Right hindlimb (tissue), 1 donor: ENCODE data around the gene DUOX2.
"Not testable (repeated sequence)": the region's sequence is repeated elsewhere in the genome, so short reads cannot be mapped to it uniquely, and the experiment has no call there.

ENCODE experiments used
- DNase-seq: peaks from one replicate; pipeline ENCODE4 v3.0.0-alpha.2; 2018

DUOX2 gene

DNA sequence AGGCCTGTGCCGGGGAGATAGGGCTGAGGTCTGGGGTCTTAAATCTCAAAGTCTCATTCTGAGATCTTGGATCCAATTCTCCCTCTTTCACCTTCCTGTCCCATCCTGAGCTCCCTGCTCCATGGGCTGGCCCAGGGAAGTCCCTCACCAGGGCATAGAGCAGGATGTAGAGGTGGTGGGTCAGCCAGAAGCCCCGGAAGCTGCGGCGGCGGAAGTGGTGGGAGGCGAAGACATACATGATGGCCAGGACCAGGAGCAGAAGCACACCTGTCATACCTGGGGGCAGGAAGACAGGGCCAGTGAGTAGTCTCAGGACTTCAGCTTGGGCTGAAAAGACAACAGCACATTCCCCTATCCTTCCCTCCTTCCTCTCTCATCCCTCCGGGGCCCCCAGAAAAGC, 16.5 kb downstream of the DUOX2 start:
- no peak for DNase-seq

DNA sequence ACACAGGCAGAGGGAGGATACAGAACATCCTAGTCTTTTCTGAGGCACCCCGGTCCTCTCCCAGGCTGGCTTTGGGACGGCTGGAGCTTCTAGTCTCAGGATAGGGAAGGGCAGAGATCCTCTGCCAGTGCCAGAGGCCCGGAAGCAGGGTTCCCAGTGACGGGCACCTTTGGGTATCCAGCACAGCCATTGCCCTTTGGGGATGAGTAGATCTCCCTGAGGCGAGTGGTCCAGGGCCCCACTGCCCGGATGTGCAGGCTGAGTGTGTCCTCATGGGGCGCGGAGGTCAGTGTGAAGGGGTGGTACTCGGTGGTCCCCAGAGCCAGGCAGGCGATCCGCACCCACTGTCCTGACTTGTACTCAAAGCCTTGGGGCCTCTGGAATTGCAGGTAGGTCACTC, 18.3 kb downstream of the DUOX2 start:
- DNase-seq, result peak; percentile 5

DNA sequence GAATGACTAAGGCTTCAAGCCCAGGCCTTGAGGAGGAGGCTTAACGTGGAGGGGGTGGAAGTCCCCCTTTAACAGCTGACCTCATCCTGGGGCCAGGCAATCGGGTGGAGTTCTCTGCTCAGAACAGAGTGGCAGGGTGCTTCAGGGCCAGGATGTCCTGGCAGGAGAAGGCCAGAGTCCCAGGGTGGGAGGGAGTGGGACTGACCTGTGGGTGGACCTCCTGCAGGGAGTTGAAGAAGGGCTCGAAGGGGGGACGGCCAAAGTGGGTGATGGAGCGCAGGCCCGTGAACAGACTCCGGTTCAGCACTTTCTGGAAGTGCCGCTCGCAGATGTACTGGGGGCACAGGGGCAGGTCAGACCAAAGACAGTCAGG, 19.6 kb downstream of the DUOX2 start:
- DNase-seq, result peak; percentile 9

- DNase-seq, result peak; percentile 0
These were observed 20.2 kb downstream of the DUOX2 start for GRCh38 chr15:45093622-45094357.

GRCh38 chr15:45093013-45093412, 21.0 kb downstream of the DUOX2 start:
- DNase-seq, result peak; percentile 2

DNA sequence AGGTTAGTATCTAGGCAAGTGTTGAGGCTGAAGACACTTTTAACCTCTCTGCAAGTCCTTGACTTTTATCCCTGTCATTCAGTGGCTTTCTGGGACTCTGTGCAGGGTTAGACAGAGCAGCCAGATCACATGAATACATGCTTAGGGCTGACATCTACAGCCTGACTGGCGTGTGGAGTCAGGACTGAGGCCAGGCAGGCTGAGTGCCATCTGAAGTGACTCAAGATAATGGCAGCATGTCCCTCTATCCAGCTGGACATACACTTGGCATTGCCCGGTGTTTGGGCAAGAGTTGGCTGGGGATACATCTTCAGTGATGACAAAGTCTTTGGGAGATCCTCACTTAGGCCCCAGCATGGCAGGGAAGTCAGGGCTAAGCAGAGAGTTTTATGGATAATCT, 22.4 kb downstream of the DUOX2 start:
- peak; percentile 8 for DNase-seq

DNA sequence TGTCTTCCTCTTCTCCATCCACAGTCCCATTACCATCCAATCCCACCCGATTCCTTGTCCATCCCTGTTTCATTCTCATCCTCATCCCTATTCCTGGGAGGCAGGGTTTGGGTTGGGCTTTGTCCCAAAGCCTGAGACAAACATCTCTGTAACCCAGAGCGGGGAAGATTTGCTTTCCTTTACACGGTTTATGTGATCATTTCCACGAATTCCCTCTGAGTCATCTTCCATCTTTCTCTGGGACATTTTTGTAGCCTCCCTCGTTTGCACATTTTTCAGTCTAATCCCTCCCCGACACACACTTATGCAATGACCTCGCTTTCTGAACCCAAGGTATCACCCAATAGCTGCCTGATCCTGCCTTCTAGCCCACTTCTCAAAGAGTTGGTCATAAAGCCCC, 22.8 kb downstream of the DUOX2 start:
- DNase-seq, result peak; percentile 1

- DNase-seq, result no peak
These were observed 24.1 kb downstream of the DUOX2 start for GRCh38 chr15:45089712-45090373.

DNA sequence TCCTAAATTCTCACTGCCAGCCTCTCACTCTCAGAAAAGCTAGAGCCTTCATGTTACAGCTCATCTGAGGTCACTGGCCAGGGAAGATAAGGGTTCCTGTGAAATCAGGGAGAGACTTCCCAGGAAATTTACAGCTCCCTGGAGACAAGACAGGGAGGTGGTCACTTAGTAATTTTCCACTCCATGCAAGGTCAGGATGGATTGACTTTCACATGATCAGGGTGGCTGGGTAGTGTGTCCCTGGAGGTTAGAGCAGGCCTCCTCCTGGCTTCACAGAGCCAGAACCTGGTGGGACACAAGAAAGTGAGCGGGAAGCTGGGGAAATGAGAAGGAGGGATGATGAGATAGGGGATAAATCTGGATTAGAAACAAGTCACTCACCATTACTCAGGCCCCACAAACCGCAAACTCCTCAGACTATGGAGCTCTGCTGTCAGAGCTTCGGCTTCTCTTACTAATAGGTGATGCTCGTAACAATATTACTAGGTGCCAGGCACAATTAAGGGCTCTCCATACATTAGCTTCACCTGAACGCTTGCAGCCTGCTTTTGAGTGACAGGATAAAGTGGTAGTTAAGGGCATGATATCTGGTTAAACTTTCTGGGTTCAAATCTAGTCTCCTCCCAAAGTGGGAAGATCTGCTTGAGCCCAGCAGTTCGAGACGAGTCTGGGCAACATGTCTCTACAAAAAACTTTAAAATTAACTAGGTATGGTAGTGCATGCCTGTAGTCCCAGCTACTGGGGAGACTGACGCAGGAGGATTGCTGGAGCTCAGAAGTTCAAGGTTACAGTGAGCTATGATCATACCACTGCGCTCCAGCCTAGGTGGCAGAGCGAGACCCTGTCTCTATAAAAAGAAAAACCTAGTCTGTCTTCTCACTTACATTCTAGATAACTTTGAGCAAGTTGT, 24.9 kb downstream of the DUOX2 start:
- no peak for DNase-seq

GRCh38 chr15:45087513-45087912, 26.5 kb downstream of the DUOX2 start:
- no peak for DNase-seq

DNA sequence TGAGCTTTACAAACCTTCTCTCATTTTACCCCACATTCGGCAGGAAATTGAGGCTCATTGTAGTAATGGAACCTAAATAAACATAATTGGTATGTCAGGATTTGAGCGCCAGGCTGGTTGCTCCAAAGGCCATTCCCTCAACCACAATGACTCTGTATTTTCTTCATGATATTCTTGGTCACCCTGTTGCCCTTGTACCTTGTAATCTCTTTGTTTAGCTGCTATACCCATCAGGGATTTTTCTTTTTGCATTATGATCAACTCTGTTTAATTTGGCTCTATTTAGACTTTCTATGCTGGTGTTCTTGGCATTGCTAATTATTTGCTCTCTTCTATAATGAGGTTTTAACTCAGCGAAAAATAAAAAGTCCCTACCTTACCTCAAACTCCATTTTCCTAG, 29.8 kb downstream of the DUOX2 start:
- DNase-seq, result no peak

- no peak for DNase-seq
These were observed 30.7 kb downstream of the DUOX2 start for GRCh38 chr15:45083223-45083622.

- not testable (repeated sequence) for DNase-seq
These were observed 31.6 kb downstream of the DUOX2 start for GRCh38 chr15:45082412-45082811.

GRCh38 chr15:45080593-45080992, 33.4 kb downstream of the DUOX2 start:
- not testable (repeated sequence) for DNase-seq

DNA sequence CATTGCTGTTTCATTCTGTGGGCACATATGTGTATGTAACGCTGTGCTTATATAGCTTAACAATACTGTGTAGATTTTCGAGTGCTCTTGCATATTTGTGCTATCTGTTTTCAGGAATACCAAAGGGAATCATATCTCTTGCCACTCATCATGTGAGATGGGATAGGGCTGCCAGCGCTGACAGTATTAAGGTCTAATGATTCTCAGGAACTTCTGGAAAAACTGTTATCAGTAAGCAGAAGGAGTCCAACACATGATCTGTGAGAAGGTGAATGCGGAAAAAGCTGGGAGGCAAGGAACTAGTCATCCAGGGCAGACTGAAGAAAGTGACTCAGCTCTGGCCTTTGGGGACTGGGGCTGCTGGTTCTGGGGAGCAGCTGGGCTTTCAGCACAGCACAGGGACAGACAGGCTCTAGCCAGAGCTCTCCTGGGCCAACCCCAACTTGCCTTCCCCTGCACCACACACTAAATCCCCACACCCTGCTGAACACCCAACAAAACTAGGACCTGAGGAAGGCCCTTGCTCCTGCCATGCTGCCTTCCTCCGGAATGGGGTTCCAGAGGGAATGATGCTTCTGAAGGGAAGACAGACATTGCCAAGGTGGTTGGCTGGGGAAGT, 34.2 kb downstream of the DUOX2 start:
- not testable (repeated sequence) for DNase-seq

DNA sequence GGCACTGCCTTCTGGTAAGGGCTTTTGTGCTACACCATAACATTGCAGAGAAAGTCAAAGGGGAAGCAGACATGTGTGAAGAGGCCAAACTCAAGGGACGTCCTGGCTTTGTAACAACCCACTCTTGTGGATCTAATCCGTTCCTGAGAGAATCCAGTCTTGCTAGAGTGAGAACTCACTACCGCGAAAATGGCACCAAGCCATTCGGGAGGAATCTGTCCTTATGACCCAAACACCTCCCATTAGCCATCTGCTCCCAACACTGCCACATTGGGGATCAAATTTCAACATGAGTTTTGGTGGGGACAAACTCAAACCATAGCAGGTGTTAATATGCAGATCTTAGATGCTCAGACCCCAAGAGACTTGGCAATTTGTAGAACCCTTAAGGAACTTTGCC, 34.8 kb downstream of the DUOX2 start:
- not testable (repeated sequence) for DNase-seq

DNA sequence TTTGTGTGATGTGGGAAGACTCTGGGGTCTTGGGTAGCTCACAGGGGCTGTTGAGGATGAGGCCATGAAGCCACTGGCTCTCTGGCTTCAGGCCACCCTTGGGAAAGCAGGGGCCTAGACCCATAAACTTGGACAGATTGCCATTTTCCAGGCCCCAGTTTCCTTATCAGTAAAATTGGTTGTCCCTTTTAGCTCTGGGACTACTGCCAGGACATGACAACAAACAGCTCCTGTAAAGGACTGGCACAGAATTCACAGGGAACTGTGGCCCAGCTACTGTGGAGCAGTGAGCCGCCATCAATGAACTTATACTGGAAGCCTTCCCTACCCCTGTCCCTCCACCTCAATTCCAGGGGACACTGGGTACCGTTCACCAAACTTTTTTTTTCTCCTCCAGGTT, 36.6 kb downstream of the DUOX2 start:
- not testable (repeated sequence) for DNase-seq

- DNase-seq, result not testable (repeated sequence)
These were observed 38.3 kb downstream of the DUOX2 start for GRCh38 chr15:45075440-45076320.

GRCh38 chr15:45073602-45074001, 40.4 kb downstream of the DUOX2 start:
- DNase-seq, result not testable (repeated sequence)

DNA sequence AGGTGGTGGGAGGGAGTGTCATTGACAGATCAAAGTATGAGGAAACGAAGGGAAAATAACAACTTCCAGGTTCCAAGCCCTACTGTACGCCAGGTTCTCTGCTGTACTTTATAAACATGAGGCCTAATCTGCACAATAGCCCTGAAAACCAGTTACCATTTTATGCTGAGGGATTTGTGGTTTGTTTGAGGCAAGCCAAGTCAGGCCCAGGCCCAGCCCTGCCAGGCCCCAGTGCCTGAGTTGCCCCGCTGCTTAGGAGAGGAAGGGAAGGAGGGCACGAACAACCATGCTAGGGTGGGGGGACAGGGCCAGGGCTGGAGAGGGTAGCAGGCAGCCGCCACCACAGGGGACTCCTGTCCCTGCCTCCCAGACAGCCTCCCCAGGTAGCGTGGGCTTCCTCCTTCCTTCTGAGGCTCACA, 44.0 kb downstream of the DUOX2 start:
- DNase-seq, result not testable (repeated sequence)

DNA sequence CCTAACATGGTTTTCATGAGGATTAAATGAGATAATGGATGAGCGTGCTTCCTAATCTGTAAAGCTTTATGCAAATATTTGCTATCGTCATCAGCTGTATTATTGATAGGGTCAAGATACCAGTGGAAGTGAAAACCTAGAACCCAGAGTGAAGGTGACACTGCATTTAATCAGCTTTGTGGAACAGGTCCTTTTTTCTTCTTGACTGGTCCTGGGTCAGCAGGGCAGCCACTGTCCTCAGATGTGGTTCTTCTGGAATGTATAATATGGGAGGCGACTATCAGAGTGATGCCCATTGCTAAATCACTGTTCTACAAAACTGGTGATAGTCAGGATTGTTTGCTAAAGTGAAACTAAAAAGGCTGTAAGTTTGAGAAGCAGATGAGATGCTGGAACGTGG, 49.6 kb downstream of the DUOX2 start:
- no peak for DNase-seq

GRCh38 chr15:45062301-45062700, 51.7 kb downstream of the DUOX2 start:
- DNase-seq, result not testable (repeated sequence)
